NT2/D1 (cell line): Measurements from ENCODE around the gene TNFAIP1.

Source experiments
- SUZ12 ChIP-seq: IDR thresholded peaks from 2 replicates; pipeline ENCODE4 v1.6.1; 2011; ENCODE audit not compliant: insufficient read length, insufficient read depth; ENCODE audit errors: extremely low read depth
- YY1 ChIP-seq: IDR thresholded peaks from 2 replicates; pipeline ENCODE4 v1.6.1; 2011; ENCODE audit not compliant: insufficient read length, insufficient read depth

DNA sequence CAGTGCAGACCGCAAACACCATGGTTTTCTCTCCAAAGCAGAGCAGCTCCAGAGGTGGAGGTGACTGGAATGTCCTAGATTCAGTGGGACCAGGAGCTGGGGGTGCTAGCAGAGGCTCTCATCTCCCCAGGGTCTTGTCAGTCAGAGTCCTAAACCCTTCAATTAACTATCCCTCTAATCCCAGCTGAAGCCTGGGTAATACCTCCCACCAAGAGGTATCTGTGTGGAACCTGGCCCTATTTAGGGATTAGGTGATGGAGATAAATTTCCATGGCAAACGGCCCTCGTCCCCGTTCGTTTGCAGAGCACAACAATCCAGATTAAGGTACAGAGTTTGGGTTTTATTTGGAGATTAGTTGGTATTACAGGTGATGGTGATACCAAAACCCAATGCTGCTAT lies 27.6 kb downstream of the TNFAIP1 start:
- TF ChIP-seq YY1 (no peak), SUZ12 (no peak)
